ENCODE measurements around the gene RNF169. TPM values are rescaled to one million over a fixed set of nuclear protein-coding genes. Genes with fewer than 3 reads are reported as not detected.

Gene RNF169
- total and polyA plus RNA-seq, 2 of the 4 experiments (the other 2 are of a cell fraction) = 3.6 to 23.3 TPM

GRCh38 chr11:74815966-74816365 lies 67.3 kb downstream of the RNF169 start:
- Histone ChIP-seq H3K4me3 (ENCODE audit: insufficient read depth, low read depth, low read length) (no peak overlapping the region), H2BK120ac (ENCODE audit: low read depth, low read length) (no peak overlapping the region), H3K9me1 (ENCODE audit: insufficient read depth, low read length) (0 out of 2 replicates have a peak, but pooled peaks cover 3% of the 10 kb centered on the region), H3K4ac (ENCODE audit: low read depth, low read length) (no peak overlapping the region), H3K36me3 (ENCODE audit: control insufficient read depth, insufficient read depth, low read length) (peaks cover 4% of the 10 kb centered on the region; the same call in 1 of the 2 replicates), H3K4me2 (ENCODE audit: low read depth, low read length) (no peak overlapping the region), H3K18ac (ENCODE audit: low read depth, low read length) (no peak overlapping the region), H2AFZ (replicated peaks; ENCODE audit: low read length, poor library complexity) (no peak overlapping the region), H2BK5ac (ENCODE audit: low read depth, low read length, poor library complexity, severe bottlenecking) (no peak overlapping the region), H3K56ac (ENCODE audit: extremely low read depth, insufficient read depth, low read length) (no peak overlapping the region), H3K4me1 (ENCODE audit: control insufficient read depth, insufficient read depth, low read length) (peaks cover 15% of the 10 kb centered on the region), H2AK5ac (ENCODE audit: low read depth, low read length) (no peak overlapping the region), H2AK9ac (replicated peaks; ENCODE audit: low read depth, low read length, poor library complexity) (no peak overlapping the region), H3K27ac (ENCODE audit: insufficient read depth, low read length) (no peak overlapping the region), H4K91ac (ENCODE audit: insufficient read depth, low read depth, low read length) (no peak overlapping the region), H3K23ac (ENCODE audit: low read depth, low read length) (no peak overlapping the region), H4K5ac (ENCODE audit: low read depth, low read length) (no peak overlapping the region), H4K8ac (ENCODE audit: low read depth in 2 of 2, low read length in 2 of 2) (no peak overlapping the region), H2BK20ac (ENCODE audit: low read depth, low read length) (no peak overlapping the region), H3K79me1 (ENCODE audit: low read depth in 1 of 2, low read length in 2 of 2) (peaks cover 17 to 29% of the 10 kb centered on the region in 2 experiments), H2BK15ac (ENCODE audit: low read depth, low read length) (no peak overlapping the region), H4K20me1 (ENCODE audit: insufficient read depth, low read length) (0 out of 2 replicates have a peak, but pooled peaks cover 4% of the 10 kb centered on the region), H3K9ac (ENCODE audit: low read depth, low read length) (no peak overlapping the region), H3K27me3 (ENCODE audit: control insufficient read depth, insufficient read depth, low read length) (no peaks in the 10 kb centered on the region), H3K9me3 (ENCODE audit: control insufficient read depth, insufficient read depth, low read length) (no peaks in the 10 kb centered on the region), H3K14ac (replicated peaks; ENCODE audit: low read depth, low read length) (no peak overlapping the region)
- TF ChIP-seq SMC3 (IDR thresholded peaks at IDR 0.05; ENCODE audit: low read depth, low read length) (no peak), CEBPB (IDR thresholded peaks at IDR 0.05; ENCODE audit: low read depth, low read length) (no peak), RCOR1 (IDR thresholded peaks at IDR 0.05; ENCODE audit: insufficient replicate concordance, low read length) (no peak), ELK1 (IDR thresholded peaks at IDR 0.05; ENCODE audit: borderline replicate concordance, low read depth, low read length) (no peak), POLR2A (IDR thresholded peaks at IDR 0.05; ENCODE audit: low read depth, low read length) (no peak), MXI1 (IDR thresholded peaks at IDR 0.05; ENCODE audit: borderline replicate concordance, low read depth, low read length) (no peak), NFE2L2 (IDR thresholded peaks at IDR 0.05; ENCODE audit: low read depth, low read length) (no peak), MAFK (IDR thresholded peaks at IDR 0.05; ENCODE audit: low read depth, low read length) (no peak), CTCF (conservative IDR thresholded peaks at IDR 0.05; ENCODE audit: low read depth, low read length) (no peak), RFX5 (IDR thresholded peaks at IDR 0.05; ENCODE audit: low read depth, low read length) (no peak), BHLHE40 (IDR thresholded peaks at IDR 0.05; ENCODE audit: low read depth, low read length) (no peak), CHD1 (IDR thresholded peaks at IDR 0.05; ENCODE audit: low read depth, low read length) (no peak), RAD21 (IDR thresholded peaks at IDR 0.05; ENCODE audit: low read length) (no peak), USF2 (IDR thresholded peaks at IDR 0.05; ENCODE audit: low read depth, low read length) (no peak)
- BruUV-seq (replicated peaks) = no TSS peak
- ATAC-seq (ENCODE audit: low read depth) = no peak
- POLR2A ChIA-PET (ENCODE audit: unreplicated experiment) = no interaction called here
- intact Hi-C loops (cut with micrococcal nuclease) (loop anchor here (5.0 kb wide), 1 partner anchor 64 kb away; no protein-coding TSS in a partner anchor), in situ Hi-C loops (cut with MboI; ENCODE audit: low sequenced_read_pairs) (no loop called here), dilution Hi-C loops (cut with HindIII; ENCODE audit: low sequenced_read_pairs, unreplicated experiment) (no loop called here)
- CTCF ChIA-PET = no interaction called here
- no CpG with 5 or more reads among the region's 3 CpGs for WGBS, 2 experiments (ENCODE audit: extremely low coverage in 2 of 2, insufficient read length in 1 of 2)
- DNase-seq = no peak
